ENCODE measurements around the gene SIRPB2. TPM values are rescaled to one million over a fixed set of nuclear protein-coding genes. Genes with fewer than 3 reads are reported as not detected.

Gene SIRPB2
- polyA plus RNA-seq, 1 experiment: not detected

- ChIA-PET CTCF (interaction anchor here (0.8 to 2.9 kb wide), 8 partner anchors 10 to 200 kb away, joined by 3 to 11 read pairs (median 4); no protein-coding TSS in a partner anchor), POLR2A (interaction anchor here (0.6 kb wide), 1 partner anchor 809 kb away, joined by 17 read pairs; no protein-coding TSS in a partner anchor)
- DNase-seq (ENCODE audit: low read depth): no peak
- H3K4me3 ChIP-seq (ENCODE audit: low read depth, low read length): no peak overlapping the region
- 0 out of 2 replicates have a peak, but pooled peaks have one; percentile 4 for TF ChIP-seq CTCF (IDR thresholded peaks at IDR 0.05; ENCODE audit: insufficient read depth, low read depth, low read length)
- H3K36me3 ChIP-seq (ENCODE audit: control insufficient read depth, insufficient read depth, low read length): no peaks in the 10 kb centered on the region
- H3K27me3 ChIP-seq (ENCODE audit: control insufficient read depth, insufficient read depth, low read length): no peaks in the 10 kb centered on the region
Measured at GRCh38 chr20:1427457-1428054, 63.7 kb downstream of the SIRPB2 start.

- CTCF ChIA-PET: interaction anchor here (1.2 to 2.9 kb wide), 6 partner anchors 9 to 114 kb away, joined by 3 to 11 read pairs (median 8); no protein-coding TSS in a partner anchor
- H3K4me3 ChIP-seq (ENCODE audit: low read depth, low read length): no peak overlapping the region
- POLR2A ChIA-PET: no interaction called here
- no peaks in the 10 kb centered on the region for H3K27me3 ChIP-seq (ENCODE audit: control insufficient read depth, insufficient read depth, low read length)
- TF ChIP-seq CTCF (IDR thresholded peaks at IDR 0.05; ENCODE audit: insufficient read depth, low read depth, low read length): no peak
- H3K36me3 ChIP-seq (ENCODE audit: control insufficient read depth, insufficient read depth, low read length): no peaks in the 10 kb centered on the region
- no peak for DNase-seq (ENCODE audit: low read depth)
Measured at GRCh38 chr20:1426231-1426849, 64.9 kb downstream of the SIRPB2 start.

Small RNA genes within 50 kb of the gene (small RNA-seq; reads per million reads assigned to genes)
- gene RNU6-917P (ENCODE audit: insufficient read length, low read depth, low replicate concordance): not detected

Other genes with a start within 250 kb of the SIRPB2 start
- 1.3 and 1.8 TPM in 2 replicates for gene SNPH, start 225.1 kb downstream of the SIRPB2 start, polyA plus RNA-seq (2011; rRNA removed)
- gene SDCBP2, start 162.3 kb downstream of the SIRPB2 start, polyA plus RNA-seq (2011; rRNA removed): 4.3 and 6.2 TPM in 2 replicates
- 476 and 549 TPM in 2 replicates for gene FKBP1A, start 98.4 kb downstream of the SIRPB2 start, polyA plus RNA-seq (2011; rRNA removed)
- 27.7 and 32.4 TPM in 2 replicates for gene NSFL1C, start 24.6 kb downstream of the SIRPB2 start, polyA plus RNA-seq (2011; rRNA removed)
- not detected in 2 replicates for gene SIRPD, start 66.3 kb upstream of the SIRPB2 start, polyA plus RNA-seq (2011; rRNA removed)
- 1.1 and 1.9 TPM in 2 replicates for gene SIRPB1, start 128.6 kb upstream of the SIRPB2 start, polyA plus RNA-seq (2011; rRNA removed)
- gene SIRPG, start 166.4 kb upstream of the SIRPB2 start, polyA plus RNA-seq (2011; rRNA removed): not detected in 2 replicates

Measured in BJ (cell line).